GM19238 (cell line): ENCODE results near the gene KCNQ2.

ENCODE experiments used
- DNase-seq: peaks from one replicate; pipeline ENCODE4 v3.0.0; 2011; ENCODE audit warnings: low spot score; ENCODE audit not compliant: insufficient read length

KCNQ2 gene

GRCh38 chr20:63357921-63358905, 114.2 kb downstream of the KCNQ2 start:
- no peak for DNase-seq

GRCh38 chr20:63356931-63357879, 115.2 kb downstream of the KCNQ2 start:
- no peak for DNase-seq

GRCh38 chr20:63356511-63356910, 115.9 kb downstream of the KCNQ2 start:
- no peak for DNase-seq

- DNase-seq, result no peak
These were observed 116.6 kb downstream of the KCNQ2 start for GRCh38 chr20:63355781-63356295.

- DNase-seq, result no peak
These were observed 117.7 kb downstream of the KCNQ2 start for GRCh38 chr20:63354636-63355350.

DNA sequence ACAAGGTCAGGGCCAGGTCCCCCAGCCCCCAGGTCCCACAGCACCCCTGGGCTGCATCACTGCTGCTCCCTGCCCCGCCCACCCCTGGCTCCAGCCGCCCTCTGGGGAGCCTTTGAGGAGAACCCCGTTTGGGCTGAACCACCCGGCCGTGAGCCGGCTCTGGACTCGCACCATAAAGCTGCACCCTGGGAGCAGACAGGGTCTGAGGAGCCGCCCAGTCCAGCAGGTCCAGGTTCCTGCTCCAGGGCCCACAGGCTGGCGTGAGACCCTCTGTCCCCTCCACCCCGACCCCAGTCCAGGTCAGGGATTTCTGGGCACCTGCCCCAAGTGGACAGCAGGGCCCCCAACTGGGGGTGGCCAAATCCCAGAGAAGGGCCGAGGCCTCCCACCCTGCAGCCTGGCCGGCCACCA, 119.6 kb downstream of the KCNQ2 start:
- DNase-seq, result no peak

DNA sequence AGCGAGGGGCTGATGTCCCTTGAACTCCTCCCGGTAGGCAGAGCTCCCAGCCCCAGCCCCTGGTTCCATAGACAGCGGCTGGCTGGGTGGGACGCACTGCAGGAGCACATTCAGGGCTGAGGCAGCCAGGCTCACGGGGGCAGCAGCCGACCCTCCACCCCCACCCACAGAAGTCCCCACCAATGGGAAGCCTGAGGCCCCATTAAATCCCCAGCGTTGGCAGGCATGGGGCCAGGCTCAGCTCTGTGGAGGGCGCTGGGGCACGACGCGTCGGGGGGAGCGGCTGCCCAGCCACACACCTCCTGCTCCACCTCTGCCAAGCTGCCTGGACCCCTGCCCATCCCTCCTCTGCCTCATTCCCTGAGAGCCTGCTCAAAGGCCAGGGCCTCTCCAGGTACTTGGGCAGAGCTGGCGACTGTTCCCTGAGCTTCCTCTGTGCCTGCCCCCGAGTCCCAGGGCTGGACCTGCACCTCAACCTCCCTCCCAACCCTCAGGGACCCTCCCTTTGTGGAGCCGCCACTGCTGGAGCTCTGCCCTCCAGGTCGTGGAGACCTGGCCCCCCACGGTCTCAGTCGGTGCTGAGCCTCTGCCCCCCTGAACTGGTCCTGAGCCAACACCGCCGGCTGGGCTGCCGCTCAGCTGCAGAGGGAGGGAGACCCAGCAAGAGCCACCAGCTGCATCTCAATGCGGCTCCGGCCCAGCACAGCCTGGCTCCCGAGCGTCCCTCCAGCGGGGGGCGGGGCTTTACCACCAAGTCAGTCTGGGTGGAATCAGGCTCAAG, 120.5 kb downstream of the KCNQ2 start:
- DNase-seq, result no peak

- DNase-seq, result no peak
These were observed 121.1 kb downstream of the KCNQ2 start for GRCh38 chr20:63351326-63351700.

DNA sequence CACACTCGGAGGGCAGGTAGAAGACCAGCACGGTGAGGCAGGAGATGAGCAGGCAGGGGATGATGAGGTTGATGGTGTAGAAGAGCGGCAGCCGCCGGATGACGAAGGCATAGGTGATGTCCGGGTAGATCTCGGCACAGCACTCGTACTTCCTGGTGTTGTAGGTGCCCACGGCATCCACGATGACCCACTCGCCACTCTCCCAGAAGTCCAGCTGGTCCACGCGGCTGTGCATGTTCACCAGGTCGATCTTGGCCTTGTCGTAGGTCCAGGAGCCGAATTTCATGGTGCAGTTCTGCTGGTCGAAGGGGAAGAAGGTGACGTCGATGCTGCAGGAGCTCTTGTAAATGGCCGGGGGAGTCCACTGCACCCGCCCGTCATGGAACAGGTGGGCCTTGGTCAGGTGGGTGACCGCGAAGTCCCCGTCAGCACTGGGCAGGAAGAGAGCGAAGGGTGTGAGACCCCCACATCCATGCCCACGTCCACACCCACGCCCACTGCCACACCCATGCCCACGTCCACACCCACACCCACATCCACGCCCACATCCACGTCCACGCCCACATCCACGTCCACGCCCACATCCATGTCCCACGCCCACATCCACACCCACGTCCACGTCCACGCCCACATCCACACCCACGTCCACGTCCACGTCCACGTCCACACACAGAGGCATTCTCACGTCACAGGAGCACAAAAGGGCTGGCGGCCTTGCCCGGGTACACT, 121.7 kb downstream of the KCNQ2 start:
- DNase-seq, result no peak
